Progenitor cell of endocrine pancreas (in vitro differentiated cells): ENCODE data around the gene MNDA. TPM values are rescaled to one million over a fixed set of nuclear protein-coding genes. Genes with fewer than 3 reads are reported as not detected.

Source experiments
- DNase-seq: peaks from one replicate; pipeline ENCODE4 v3.0.0; 2021; ENCODE audit warnings: low spot score; ENCODE audit not compliant: unreplicated experiment
- H3K27ac Mint-ChIP-seq: 2 replicates; pipeline ENCODE4 v1.8.0; 2021; ENCODE audit warnings: mild to moderate bottlenecking, moderate library complexity, mixed read lengths
- H3K27me3 Mint-ChIP-seq: 2 replicates; pipeline ENCODE4 v1.8.0; 2021; ENCODE audit warnings: mixed read lengths
- H3K36me3 Mint-ChIP-seq: 2 replicates; pipeline ENCODE4 v1.8.0; 2022; ENCODE audit warnings: mixed read lengths; ENCODE audit not compliant: insufficient read depth
- H3K4me1 Mint-ChIP-seq: 2 replicates; pipeline ENCODE4 v1.8.0; 2021; ENCODE audit warnings: low read depth, mixed read lengths
- H3K4me3 Mint-ChIP-seq: 2 replicates; pipeline ENCODE4 v1.8.0; 2021; ENCODE audit warnings: low read depth, mild to moderate bottlenecking, moderate library complexity, mixed read lengths
- H3K9me3 Mint-ChIP-seq: 2 replicates; pipeline ENCODE4 v1.8.0; 2021; ENCODE audit warnings: low read depth, mixed read lengths
- CTCF ChIP-seq: fragments of 200-600 bp; sonication (generic); IDR thresholded peaks from one replicate; pipeline ENCODE4 v1.5.0; 2021; ENCODE audit warnings: antibody characterized with exemption, mild to moderate bottlenecking; ENCODE audit not compliant: unreplicated experiment
- total RNA-seq: library from RNA; stranded (reverse); gene quantifications from 2 replicates; pipeline ENCODE4 v1.2.1, GENCODE V29; 2021

Gene MNDA
- total RNA-seq, 1 donor from 2014 or later = not detected

- H3K27me3 Mint-ChIP-seq = no peaks in the 10 kb centered on the region
- DNase-seq = no peak
- no peak overlapping the region for H3K27ac Mint-ChIP-seq
- H3K4me3 Mint-ChIP-seq = no peak overlapping the region
- no peak for TF ChIP-seq CTCF
- no peaks in the 10 kb centered on the region for H3K36me3 Mint-ChIP-seq
- H3K9me3 Mint-ChIP-seq = peaks cover 4% of the 10 kb centered on the region
- no peaks in the 10 kb centered on the region for H3K4me1 Mint-ChIP-seq
Observed at GRCh38 chr1:158873141-158873540, 42.0 kb downstream of the MNDA start.

- Mint-ChIP-seq H3K27me3 (no peaks in the 10 kb centered on the region), H3K27ac (no peak overlapping the region), H3K4me3 (no peak overlapping the region), H3K9me3 (no peaks in the 10 kb centered on the region), H3K36me3 (no peaks in the 10 kb centered on the region), H3K4me1 (peaks cover under 1% of the 10 kb centered on the region)
- DNase-seq = no peak
- no peak for TF ChIP-seq CTCF
Observed at GRCh38 chr1:158893654-158894053, 62.5 kb downstream of the MNDA start.

GRCh38 chr1:158898722-158899121 lies 67.6 kb downstream of the MNDA start:
- Mint-ChIP-seq H3K4me1 (peaks cover 4% of the 10 kb centered on the region), H3K36me3 (no peaks in the 10 kb centered on the region), H3K27ac (no peak overlapping the region), H3K9me3 (no peaks in the 10 kb centered on the region), H3K27me3 (no peaks in the 10 kb centered on the region), H3K4me3 (no peak overlapping the region)
- no peak for TF ChIP-seq CTCF
- no peak for DNase-seq

Other genes with a start within 250 kb of the MNDA start
- not detected in 2 replicates for gene OR10Z1, start 226.1 kb upstream of the MNDA start, total RNA-seq
- not detected in 2 replicates for gene SPTA1, start 144.6 kb upstream of the MNDA start, total RNA-seq
- not detected in 2 replicates for gene OR6K2, start 130.7 kb upstream of the MNDA start, total RNA-seq
- gene OR6K3, start 110.6 kb upstream of the MNDA start, total RNA-seq = not detected in 2 replicates
- not detected in 2 replicates for gene OR6K6, start 76.6 kb upstream of the MNDA start, total RNA-seq
- gene OR6N1, start 59.2 kb upstream of the MNDA start, total RNA-seq = not detected in 2 replicates
- gene OR6N2, start 50.1 kb upstream of the MNDA start, total RNA-seq = not detected in 2 replicates
- not detected in 2 replicates for gene PYHIN1, start 100.2 kb downstream of the MNDA start, total RNA-seq
- gene IFI16, start 178.6 kb downstream of the MNDA start, total RNA-seq = 8.9 and 9.5 TPM in 2 replicates
- 2.0 and 2.1 TPM in 2 replicates for gene AIM2, start 245.4 kb downstream of the MNDA start, total RNA-seq